GM12873 (cell line): ENCODE data around the gene SNX3.

Experiments used
- TF ChIP-seq, protein P1 (sequence below): IDR thresholded peaks from 2 replicates; pipeline ENCODE4 v1.5.1; 2012; ENCODE audit warnings: low read depth, mild to moderate bottlenecking, moderate library complexity, low read length, control low read depth; ENCODE audit not compliant: insufficient read depth; ENCODE audit errors: missing control alignments

SNX3 gene

DNA sequence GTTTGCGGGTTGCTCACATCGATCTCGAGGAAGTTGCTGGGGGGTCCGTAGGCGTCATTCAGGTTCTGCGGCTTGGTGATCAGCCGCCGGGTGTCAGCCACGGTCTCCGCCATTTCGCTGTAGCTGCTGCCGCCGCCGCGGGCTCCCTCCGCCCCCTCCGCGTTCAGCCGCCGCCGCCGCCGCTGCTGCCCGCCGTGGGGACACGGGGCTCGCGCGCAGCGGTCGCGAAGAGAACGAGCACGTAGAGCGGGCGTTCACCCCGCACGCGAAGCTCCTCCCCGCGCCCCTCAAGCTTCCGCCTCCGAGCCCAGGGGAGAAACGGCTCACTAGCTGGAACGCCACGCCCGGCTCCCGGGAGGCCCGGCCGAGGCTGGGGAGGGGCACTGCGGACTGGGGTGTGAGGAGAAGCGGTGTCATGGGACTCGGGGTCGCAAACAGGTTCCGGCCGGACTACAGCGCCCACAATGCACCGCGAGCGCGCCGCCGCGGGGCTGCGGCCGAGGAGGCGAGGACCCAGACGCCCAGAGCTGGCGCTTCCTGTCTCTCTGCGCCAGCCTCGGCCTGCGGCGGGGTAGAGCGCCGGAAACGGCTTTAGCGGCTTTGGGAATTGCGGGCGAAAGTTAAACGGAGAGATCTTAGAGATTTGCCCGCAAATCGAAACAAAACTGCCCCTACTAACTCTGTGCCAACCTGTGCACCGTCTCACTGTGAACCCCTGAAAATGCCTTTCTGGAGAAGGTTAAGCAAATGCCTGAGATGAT is at the start of gene SNX3:
Gene SNX3, minus strand, starts transcription at position 232 of the 761 bp plus-strand sequence. Its CDS starts 119 bp downstream, at position 113.
- TF ChIP-seq, protein P1, sequence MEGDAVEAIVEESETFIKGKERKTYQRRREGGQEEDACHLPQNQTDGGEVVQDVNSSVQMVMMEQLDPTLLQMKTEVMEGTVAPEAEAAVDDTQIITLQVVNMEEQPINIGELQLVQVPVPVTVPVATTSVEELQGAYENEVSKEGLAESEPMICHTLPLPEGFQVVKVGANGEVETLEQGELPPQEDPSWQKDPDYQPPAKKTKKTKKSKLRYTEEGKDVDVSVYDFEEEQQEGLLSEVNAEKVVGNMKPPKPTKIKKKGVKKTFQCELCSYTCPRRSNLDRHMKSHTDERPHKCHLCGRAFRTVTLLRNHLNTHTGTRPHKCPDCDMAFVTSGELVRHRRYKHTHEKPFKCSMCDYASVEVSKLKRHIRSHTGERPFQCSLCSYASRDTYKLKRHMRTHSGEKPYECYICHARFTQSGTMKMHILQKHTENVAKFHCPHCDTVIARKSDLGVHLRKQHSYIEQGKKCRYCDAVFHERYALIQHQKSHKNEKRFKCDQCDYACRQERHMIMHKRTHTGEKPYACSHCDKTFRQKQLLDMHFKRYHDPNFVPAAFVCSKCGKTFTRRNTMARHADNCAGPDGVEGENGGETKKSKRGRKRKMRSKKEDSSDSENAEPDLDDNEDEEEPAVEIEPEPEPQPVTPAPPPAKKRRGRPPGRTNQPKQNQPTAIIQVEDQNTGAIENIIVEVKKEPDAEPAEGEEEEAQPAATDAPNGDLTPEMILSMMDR, result peak; percentile 4

DNA sequence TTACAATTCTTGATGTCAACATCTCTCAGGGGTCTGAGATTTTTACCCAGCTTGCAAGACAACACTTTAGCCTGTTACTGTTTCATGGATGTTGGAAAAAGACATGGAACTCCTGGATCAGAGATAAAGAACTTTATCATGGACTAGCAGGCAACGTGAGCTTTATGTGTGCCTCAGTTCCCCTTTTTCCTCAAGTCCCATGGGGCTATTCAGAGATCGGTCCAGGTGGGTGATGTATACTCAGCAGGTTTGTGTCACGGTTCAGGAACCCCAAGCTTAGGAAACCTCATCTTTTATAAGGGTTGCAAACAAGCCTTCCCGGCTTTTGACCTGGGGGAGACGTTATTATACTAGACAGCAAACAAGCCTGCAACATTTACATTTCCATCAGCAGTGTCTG is 49.0 kb upstream of the SNX3 start:
- TF ChIP-seq, protein P1, result no peak

DNA sequence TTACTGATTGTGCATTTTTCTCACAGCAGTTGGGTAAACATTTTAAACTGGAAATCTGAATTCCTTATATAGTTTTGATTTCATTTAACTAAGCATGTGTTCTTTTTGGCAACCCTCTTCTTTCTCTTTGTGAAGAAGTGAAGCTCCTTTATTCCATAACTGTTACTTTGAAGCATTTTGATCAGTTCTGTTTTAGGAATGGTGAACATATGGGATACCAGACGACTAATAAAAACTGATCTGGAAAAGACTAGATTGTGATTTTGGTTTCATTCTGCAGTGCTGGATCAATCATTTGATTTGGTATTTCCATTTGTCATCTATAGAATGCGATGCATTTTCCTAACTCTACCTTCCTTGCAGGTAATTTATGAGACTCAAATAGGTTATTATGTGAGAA is 43.8 kb upstream of the SNX3 start:
- TF ChIP-seq, protein P1, result no peak

DNA sequence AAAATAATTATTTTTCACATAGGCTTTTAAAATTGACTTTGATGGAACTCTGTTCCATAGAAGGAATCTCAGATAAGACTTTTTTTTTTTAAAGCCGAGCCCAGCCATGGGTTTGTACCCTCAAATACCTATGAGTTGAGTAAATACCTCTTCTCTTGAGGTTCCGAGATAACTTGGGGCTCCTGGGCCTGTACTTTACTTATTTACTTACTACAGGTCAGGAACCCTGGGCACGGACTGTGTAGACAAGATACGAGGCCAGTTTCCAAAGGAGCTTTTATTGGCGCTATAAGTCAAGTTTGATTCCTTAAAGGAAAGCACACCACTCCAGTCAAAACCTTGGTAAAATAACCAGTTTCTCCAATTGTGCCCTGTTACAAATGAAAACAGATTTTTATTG is 41.5 kb upstream of the SNX3 start:
- TF ChIP-seq, protein P1, result no peak

DNA sequence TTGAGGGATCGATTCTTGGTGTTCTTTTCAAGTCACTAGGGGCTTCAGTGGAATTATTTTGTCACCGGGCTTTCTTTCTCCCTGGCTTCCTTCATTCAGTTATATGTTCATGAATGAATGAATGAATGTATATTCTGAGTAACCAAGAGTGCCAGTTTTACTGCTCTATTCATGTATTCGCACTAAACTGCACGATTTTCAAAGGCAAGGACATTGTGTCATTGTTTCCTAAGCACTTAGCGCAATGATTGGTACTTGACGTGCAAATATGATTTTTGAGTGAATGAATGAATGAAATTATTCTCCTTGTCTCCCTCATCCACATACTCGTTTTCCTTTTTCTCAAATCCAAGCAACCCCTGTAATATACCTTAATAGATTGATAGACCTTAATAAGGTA is 34.8 kb upstream of the SNX3 start:
- TF ChIP-seq, protein P1, result no peak

DNA sequence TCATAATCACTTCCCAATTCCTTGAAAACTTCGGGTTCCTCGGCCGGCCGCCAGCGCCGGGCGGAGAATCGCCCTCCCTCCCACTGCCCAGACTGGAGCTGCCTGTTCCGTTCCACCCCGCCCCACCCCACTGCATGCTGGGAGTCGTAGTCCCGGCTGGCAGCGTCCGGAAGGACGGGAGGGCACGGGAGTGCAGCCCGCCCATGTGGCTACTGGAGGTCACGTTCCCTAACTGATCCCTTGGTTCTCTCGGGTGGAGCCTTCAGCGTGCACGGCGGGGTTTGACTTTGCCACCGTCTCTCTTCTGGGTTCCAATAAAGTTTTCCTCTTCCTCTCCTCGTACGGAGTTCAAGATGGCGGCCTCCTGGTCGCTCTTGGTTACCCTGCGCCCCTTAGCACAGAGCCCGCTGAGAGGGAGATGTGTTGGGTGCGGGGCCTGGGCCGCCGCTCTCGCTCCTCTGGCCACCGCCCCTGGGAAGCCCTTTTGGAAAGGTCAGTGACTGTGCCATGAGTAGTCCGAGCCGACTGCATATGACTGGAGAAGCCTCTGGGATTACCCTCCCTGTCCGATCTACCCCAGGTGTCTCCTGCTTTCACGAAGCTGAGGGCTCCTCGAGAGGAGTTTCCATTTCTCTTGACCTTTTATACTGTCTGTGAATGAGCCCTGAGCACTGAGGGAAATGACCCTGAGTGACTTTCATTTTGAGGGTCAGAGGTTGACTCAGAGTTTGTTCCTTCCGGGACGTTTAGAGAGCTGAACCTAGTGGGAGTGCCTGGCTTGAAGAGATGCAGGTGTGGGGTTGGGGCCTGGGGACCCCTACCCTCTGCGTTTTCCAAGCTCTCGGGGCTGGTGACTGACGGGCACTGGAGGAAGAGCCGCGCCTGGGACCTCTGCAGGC is 34.1 kb upstream of the SNX3 start, which contains the start of gene AFG1L:
Gene AFG1L, plus strand, starts transcription at position 328 of the 899 bp plus-strand sequence. Its CDS starts 26 bp downstream, at position 354.
- TF ChIP-seq, protein P1, result no peak

DNA sequence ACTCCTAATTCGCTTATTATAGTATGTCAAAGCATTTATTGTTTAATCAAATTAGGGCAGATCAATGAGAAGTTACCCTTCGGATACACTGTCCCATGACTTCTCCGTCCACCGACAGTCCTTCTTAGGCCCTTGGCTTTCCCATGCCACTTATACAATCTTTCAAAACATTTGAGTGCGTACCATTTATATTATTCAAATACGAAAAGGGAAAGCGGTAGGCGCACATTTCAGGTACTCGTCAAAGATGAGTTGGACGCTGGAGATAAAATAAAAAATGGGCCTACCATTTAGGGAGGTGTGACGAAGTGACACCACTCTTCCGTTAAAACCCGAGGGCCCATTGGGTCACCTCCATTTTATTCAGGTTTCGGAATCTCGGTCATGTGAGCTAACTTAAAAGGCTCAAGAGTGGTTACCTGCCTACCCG is 33.5 kb upstream of the SNX3 start:
- TF ChIP-seq, protein P1, result no peak
